ENCODE data around the gene CATSPERZ.

Gene CATSPERZ

GRCh38 chr11:64351136-64351631 is 51.0 kb downstream of the CATSPERZ start:
- Mint-ChIP-seq H3K9me3 (no peaks in the 10 kb centered on the region), H3K27me3 (ENCODE audit: low read depth) (no peaks in the 10 kb centered on the region), H3K4me1 (ENCODE audit: low read depth) (no peaks in the 10 kb centered on the region), H3K36me3 (ENCODE audit: low read depth) (peaks cover 17% of the 10 kb centered on the region), H3K4me3 (no peak overlapping the region), H3K27ac (no peak overlapping the region)
- DNase-seq (ENCODE audit: low spot score) = no peak

DNA sequence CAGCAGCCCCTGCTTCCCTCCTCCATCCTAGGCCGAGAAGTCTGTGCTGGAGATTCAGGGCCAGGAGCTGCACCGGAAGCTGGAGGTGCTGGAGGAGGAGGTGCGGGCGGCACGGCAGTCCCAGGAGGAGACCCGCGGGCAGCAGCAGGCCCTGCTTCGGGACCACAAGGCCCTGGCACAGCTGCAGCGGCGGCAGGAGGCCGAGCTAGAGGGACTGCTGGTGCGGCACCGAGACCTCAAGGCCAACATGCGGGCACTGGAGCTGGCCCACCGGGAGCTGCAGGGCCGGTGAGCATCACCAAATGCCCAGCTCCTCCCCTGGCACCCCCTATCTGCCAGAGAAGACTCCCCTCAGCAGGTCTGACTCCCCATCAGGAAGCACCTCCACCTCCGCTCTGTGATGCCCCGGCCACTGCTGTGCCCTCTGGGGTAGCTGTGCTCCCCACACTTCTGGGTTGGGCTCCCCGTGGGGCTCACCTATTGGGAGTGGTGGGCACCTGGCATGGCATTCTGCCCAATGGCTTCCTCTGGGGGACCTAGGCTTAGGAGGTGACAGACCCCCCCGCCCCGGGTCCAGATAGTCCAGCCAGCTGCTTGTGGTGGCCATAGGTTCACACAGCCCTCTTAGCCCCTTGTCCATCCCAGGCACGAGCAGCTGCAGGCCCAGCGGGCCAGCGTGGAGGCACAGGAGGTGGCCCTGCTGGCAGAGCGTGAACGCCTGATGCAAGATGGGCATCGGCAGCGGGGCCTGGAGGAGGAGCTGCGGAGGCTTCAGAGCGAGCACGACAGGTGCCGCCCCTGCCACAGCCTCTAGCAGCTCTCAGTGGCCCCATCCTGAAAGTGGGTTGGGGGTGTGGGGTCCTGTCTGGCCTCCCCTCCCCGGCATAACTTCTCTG is 52.2 kb downstream of the CATSPERZ start:
- H3K4me3 Mint-ChIP-seq = no peak overlapping the region
- H3K9me3 Mint-ChIP-seq = no peaks in the 10 kb centered on the region
- peaks cover 4% of the 10 kb centered on the region for H3K4me1 Mint-ChIP-seq (ENCODE audit: low read depth)
- no peaks in the 10 kb centered on the region for H3K27me3 Mint-ChIP-seq (ENCODE audit: low read depth)
- H3K36me3 Mint-ChIP-seq (ENCODE audit: low read depth) = peaks cover 15% of the 10 kb centered on the region
- DNase-seq (ENCODE audit: low spot score) = no peak
- no peak overlapping the region for H3K27ac Mint-ChIP-seq

- Mint-ChIP-seq H3K9me3 (no peaks in the 10 kb centered on the region), H3K4me3 (no peak overlapping the region), H3K27me3 (ENCODE audit: low read depth) (no peaks in the 10 kb centered on the region), H3K27ac (no peak overlapping the region), H3K4me1 (ENCODE audit: low read depth) (peaks cover 10% of the 10 kb centered on the region), H3K36me3 (ENCODE audit: low read depth) (peaks cover 15% of the 10 kb centered on the region)
- no peak for DNase-seq (ENCODE audit: low spot score)
Observed at GRCh38 chr11:64352995-64353714, 53.0 kb downstream of the CATSPERZ start.

- Mint-ChIP-seq H3K9me3 (no peaks in the 10 kb centered on the region), H3K4me3 (no peak overlapping the region), H3K36me3 (ENCODE audit: low read depth) (peaks cover 13% of the 10 kb centered on the region), H3K27me3 (ENCODE audit: low read depth) (no peaks in the 10 kb centered on the region), H3K4me1 (ENCODE audit: low read depth) (peaks cover 10% of the 10 kb centered on the region), H3K27ac (no peak overlapping the region)
- no peak for DNase-seq (ENCODE audit: low spot score)
Observed at GRCh38 chr11:64353715-64354506, 53.8 kb downstream of the CATSPERZ start.

Data from T-helper 2 cell treated with Interferon-gamma antibody and Interleukin-4, amounts not matched to agents 5 μg/mL and 100 μg/mL, for 36 hours (primary cell).